Measurements from ENCODE around the gene ACAD8.

DNA sequence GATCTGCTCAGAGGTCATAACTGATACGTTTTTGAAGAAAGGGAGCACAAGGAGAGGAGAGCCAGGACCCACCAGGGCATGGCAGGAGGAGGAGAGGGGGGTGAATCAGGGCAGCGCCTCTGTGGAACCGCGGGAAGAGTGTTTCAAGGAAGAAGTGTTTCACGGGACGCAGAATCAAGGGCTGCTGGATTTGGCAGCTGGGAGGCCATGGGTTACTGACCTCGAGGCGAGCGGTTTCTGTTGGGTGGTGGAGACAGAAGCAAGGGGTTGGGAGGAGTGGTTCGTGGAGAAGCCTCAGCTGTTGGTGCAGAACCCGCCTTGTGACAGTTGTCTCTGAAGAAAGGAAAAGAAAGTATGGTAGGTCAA lies 15.8 kb upstream of the ACAD8 start:
- TF ChIP-seq CTCF (conservative IDR thresholded peaks at IDR 0.05; ENCODE audit: low read depth, low read length) (no peak), EZH2 (IDR thresholded peaks at IDR 0.05; ENCODE audit: borderline replicate concordance, low read depth, low read length, poor library complexity, severe bottlenecking) (no peak)

Measured in A673 (cell line).